GM21529 (cell line): ENCODE results near the gene ARHGAP26.

Experiments used
- ATAC-seq: cut with Tn5 transposase; IDR thresholded peaks from one replicate; pipeline ENCODE4 v1.9.1; 2021; ENCODE audit not compliant: unreplicated experiment

ARHGAP26 gene

GRCh38 chr5:142826741-142827492, 56.7 kb downstream of the ARHGAP26 start:
- ATAC-seq = peak; percentile 47

- ATAC-seq = no peak
Observed at GRCh38 chr5:142827934-142828576, 57.9 kb downstream of the ARHGAP26 start.

- no peak for ATAC-seq
Observed at GRCh38 chr5:142828797-142829535, 58.8 kb downstream of the ARHGAP26 start.

GRCh38 chr5:142829801-142830220, 59.6 kb downstream of the ARHGAP26 start:
- ATAC-seq = no peak

GRCh38 chr5:142830241-142831008, 60.2 kb downstream of the ARHGAP26 start:
- ATAC-seq = no peak

- no peak for ATAC-seq
Observed at GRCh38 chr5:142831009-142831383, 60.8 kb downstream of the ARHGAP26 start.

GRCh38 chr5:142832263-142832662, 62.1 kb downstream of the ARHGAP26 start:
- no peak for ATAC-seq

GRCh38 chr5:142833517-142834449, 63.6 kb downstream of the ARHGAP26 start:
- ATAC-seq = no peak

- ATAC-seq = no peak
Observed at GRCh38 chr5:142834504-142834903, 64.3 kb downstream of the ARHGAP26 start.

- ATAC-seq = no peak
Observed at GRCh38 chr5:142835540-142835939, 65.4 kb downstream of the ARHGAP26 start.

GRCh38 chr5:142836048-142836447, 65.9 kb downstream of the ARHGAP26 start:
- no peak for ATAC-seq

- ATAC-seq = no peak
Observed at GRCh38 chr5:142837081-142837725, 67.0 kb downstream of the ARHGAP26 start.

- ATAC-seq = no peak
Observed at GRCh38 chr5:142838845-142839244, 68.7 kb downstream of the ARHGAP26 start.

- ATAC-seq = no peak
Observed at GRCh38 chr5:142839711-142840346, 69.7 kb downstream of the ARHGAP26 start.

GRCh38 chr5:142840575-142840974, 70.4 kb downstream of the ARHGAP26 start:
- no peak for ATAC-seq

GRCh38 chr5:142841511-142842265, 71.5 kb downstream of the ARHGAP26 start:
- ATAC-seq = no peak

- no peak for ATAC-seq
Observed at GRCh38 chr5:142842994-142843905, 73.1 kb downstream of the ARHGAP26 start.
